HG03159 (cell line): ENCODE measurements around the gene RNF7.
A peak's percentile ranks its signal among the peaks of the same experiment; 100 is the strongest.
"Not testable (repeated sequence)": the region's sequence is repeated elsewhere in the genome, so short reads cannot be mapped to it uniquely, and the experiment has no call there.

ENCODE experiments used
- ATAC-seq: cut with Tn5 transposase; IDR thresholded peaks from one replicate; pipeline ENCODE4 v1.9.1; 2021; ENCODE audit warnings: mild to moderate bottlenecking, moderate library complexity; ENCODE audit not compliant: unreplicated experiment

Gene RNF7

GRCh38 chr3:141738022-141738890 lies at the start of gene RNF7:
Gene RNF7, plus strand, starts transcription at chr3:141738298. Its CDS starts 44 bp downstream, at chr3:141738342.
- peak; percentile 92 for ATAC-seq

GRCh38 chr3:141690431-141691072 lies 47.5 kb upstream of the RNF7 start:
- no peak for ATAC-seq

GRCh38 chr3:141691471-141691870 lies 46.6 kb upstream of the RNF7 start:
- ATAC-seq: not testable (repeated sequence)

GRCh38 chr3:141692973-141693372 lies 45.1 kb upstream of the RNF7 start:
- not testable (repeated sequence) for ATAC-seq

- no peak for ATAC-seq
These were observed 38.8 kb upstream of the RNF7 start for GRCh38 chr3:141699324-141699723.

- no peak for ATAC-seq
These were observed 38.2 kb upstream of the RNF7 start for GRCh38 chr3:141699897-141700296.

- not testable (repeated sequence) for ATAC-seq
These were observed 34.7 kb upstream of the RNF7 start for GRCh38 chr3:141703367-141703766.

- no peak for ATAC-seq
These were observed 30.3 kb upstream of the RNF7 start for GRCh38 chr3:141707741-141708203.

- ATAC-seq: no peak
These were observed 29.7 kb upstream of the RNF7 start for GRCh38 chr3:141708367-141708766.

- no peak for ATAC-seq
These were observed 28.9 kb upstream of the RNF7 start for GRCh38 chr3:141709126-141709770.

GRCh38 chr3:141710121-141710520 lies 28.0 kb upstream of the RNF7 start:
- ATAC-seq: no peak

GRCh38 chr3:141710888-141711616 lies 27.0 kb upstream of the RNF7 start:
- no peak for ATAC-seq

- ATAC-seq: no peak
These were observed 23.4 kb upstream of the RNF7 start for GRCh38 chr3:141714671-141715070.

- no peak for ATAC-seq
These were observed 16.0 kb upstream of the RNF7 start for GRCh38 chr3:141722081-141722480.

GRCh38 chr3:141722648-141723047 lies 15.4 kb upstream of the RNF7 start:
- no peak for ATAC-seq

GRCh38 chr3:141723255-141723654 lies 14.8 kb upstream of the RNF7 start:
- ATAC-seq: no peak

- no peak for ATAC-seq
These were observed 13.9 kb upstream of the RNF7 start for GRCh38 chr3:141724186-141724585.

GRCh38 chr3:141725036-141725435 lies 13.1 kb upstream of the RNF7 start:
- no peak for ATAC-seq

- no peak for ATAC-seq
These were observed 11.6 kb upstream of the RNF7 start for GRCh38 chr3:141726483-141726882.

- no peak for ATAC-seq
These were observed 9.7 kb upstream of the RNF7 start for GRCh38 chr3:141728355-141728892.

GRCh38 chr3:141729240-141729639 lies 8.9 kb upstream of the RNF7 start:
- ATAC-seq: no peak
